Measurements from ENCODE around the gene DGKH.
"Not testable (repeated sequence)": the region's sequence is repeated elsewhere in the genome, so short reads cannot be mapped to it uniquely, and the experiment has no call there.

DGKH gene

DNA sequence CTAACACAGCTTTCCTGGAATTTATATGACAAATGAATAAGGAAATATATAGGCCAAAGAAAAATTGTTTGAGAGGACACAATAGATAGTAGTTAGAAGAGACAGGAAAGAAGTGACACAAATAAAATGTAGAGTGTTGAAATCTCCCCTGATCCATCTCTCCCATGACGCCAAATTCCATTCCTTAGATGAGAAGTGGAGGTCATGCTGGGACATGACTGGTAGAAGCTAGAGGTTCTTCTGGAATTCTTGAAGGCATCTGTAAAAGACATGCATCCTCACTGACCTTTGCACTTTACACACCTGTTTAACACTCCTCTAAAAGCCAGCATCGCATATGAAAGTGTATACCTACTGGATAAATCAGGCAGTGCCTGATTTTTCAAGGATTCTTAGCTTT is 67.8 kb downstream of the DGKH start:
- no peak for DNase-seq (ENCODE audit: low read depth)

GRCh38 chr13:42119041-42119440 is 70.6 kb downstream of the DGKH start:
- DNase-seq (ENCODE audit: low read depth) = no peak

DNA sequence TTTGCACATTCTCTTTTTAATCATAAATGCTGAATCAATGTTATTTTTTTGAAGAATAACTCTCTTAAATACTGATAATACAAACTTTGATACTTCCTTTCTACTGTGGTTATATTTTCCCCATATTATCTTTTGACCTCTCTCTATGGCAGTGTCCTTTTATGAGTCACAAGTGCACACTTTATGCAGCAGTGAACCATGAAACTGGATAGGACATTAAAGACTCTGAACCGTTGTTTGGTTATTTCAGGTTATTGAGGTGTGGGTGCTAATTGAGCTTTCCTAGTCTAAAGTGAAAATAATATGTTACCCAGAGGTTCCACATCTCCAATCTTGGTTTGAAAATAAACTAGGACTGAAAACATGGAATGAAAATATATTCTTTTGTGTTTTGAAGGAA is 71.4 kb downstream of the DGKH start:
- DNase-seq (ENCODE audit: low read depth) = no peak

GRCh38 chr13:42123600-42123999 is 75.2 kb downstream of the DGKH start:
- no peak for DNase-seq (ENCODE audit: low read depth)

GRCh38 chr13:42125046-42125445 is 76.6 kb downstream of the DGKH start:
- no peak for DNase-seq (ENCODE audit: low read depth)

DNA sequence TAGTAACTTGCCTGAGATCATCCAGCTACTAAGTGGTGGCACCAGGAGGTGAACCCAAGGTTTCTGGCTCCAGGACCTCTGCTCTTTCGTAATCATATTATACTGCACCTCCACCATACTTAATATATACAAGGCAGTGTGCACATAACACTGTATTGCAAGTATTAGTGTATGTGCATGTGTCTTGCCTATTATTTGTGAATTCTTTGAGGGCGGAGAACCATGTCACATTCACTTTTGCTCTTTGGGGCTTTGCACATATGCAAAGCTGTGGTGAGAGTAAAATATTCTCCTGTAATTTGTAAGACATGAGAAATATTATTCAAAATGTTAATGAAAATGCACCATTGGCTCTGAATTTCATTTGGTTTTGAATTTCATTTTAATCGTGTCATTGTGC is 78.6 kb downstream of the DGKH start:
- DNase-seq (ENCODE audit: low read depth) = no peak

DNA sequence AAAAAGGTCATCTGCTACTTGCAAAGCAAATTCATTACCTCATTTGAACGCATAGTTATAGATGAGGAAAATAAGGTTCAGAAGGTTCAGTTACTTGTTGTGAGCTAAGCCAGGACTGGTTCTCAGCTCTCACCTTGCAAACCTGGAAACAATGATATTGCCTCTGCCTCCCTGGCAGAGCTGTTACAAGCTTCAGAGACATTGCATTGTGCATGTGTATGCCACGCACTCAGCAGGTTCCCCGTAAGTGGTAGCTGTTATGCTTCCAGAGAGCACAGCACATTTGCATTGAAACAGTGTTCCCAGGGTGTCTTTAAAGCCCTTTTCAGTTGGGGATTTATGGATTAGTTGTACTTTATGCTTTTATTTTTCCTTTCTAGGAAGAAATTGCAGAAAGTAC is 80.6 kb downstream of the DGKH start:
- DNase-seq (ENCODE audit: low read depth) = no peak

DNA sequence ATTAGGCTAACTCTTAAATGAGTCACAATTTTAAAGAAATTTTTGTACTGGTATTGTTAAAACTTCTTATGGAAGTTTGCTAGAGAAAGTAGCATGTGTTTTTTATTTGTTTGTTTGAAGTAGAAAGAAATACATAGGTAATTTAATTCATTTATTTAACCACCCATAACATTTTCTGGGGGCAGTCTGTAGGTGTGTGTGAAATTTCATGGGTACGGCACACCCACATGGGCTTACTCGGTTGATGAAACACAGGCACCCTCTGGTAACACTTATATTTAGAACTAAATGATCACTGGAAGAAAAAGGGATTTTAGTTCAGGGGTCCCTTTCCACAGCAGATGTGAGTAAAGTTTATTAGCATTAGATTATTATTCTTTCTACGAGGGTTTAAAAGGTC is 88.1 kb downstream of the DGKH start:
- no peak for DNase-seq (ENCODE audit: low read depth)

- DNase-seq (ENCODE audit: low read depth) = no peak
These were observed 89.5 kb downstream of the DGKH start for GRCh38 chr13:42137856-42138537.

DNA sequence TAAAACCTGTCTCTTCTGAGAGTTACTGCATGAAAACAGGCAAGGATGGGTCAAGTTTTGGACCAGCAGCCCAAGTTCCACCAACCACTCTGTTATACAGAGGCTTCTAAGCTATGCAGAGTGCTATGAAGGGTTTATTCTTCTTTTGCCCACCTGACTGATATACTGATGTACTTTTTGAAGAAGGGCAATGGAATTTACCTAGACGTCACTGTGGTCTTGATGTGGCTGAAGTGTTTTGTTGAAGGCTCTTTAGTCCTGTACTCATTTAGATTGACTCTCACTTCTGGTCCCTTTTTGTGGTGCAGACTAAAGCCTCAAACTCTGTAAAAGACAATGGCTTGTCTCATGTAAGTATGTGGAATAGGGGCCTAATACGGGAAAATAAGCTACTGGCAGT is 92.0 kb downstream of the DGKH start:
- DNase-seq (ENCODE audit: low read depth) = no peak

- DNase-seq (ENCODE audit: low read depth) = not testable (repeated sequence)
These were observed 92.6 kb downstream of the DGKH start for GRCh38 chr13:42141052-42141451.

DNA sequence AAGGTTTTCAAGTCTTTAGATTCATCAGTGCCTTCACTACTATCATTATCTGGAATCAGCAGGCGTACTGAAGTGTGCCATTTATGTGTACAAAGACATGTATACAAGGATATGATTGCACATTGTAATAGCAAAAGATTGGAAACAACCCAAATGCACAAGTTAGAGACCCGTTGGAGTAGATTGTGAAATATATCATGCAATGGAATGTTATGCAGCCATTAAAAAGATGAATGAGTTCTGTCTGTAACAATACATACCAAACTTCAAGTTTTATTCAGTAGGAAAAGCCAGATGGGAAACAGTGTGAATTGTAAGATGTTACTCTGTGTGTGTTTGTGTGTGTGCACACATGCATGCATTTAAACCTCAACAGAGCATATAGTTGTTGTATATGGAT is 97.9 kb downstream of the DGKH start:
- DNase-seq (ENCODE audit: low read depth) = no peak

- no peak for DNase-seq (ENCODE audit: low read depth)
These were observed 100.1 kb downstream of the DGKH start for GRCh38 chr13:42148538-42148937.

DNA sequence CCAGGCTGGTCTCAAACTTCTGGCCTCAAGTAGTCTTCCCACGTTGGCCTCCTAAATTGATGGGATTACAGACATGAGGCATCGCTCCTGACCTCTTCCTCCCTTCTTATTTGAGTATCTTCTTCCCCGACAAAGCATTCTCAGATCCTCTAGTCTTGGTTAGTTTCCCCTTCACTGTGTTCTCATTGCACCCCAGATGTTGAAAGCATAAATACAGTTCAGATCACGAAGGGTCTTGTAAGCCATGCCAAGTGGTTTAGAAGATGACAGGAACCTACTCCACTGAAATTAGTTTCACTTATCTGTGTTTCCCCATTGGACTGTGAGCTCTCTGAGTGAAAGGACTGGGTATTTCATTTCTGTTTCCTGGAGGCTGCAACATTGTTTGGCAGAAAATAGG is 100.7 kb downstream of the DGKH start:
- DNase-seq (ENCODE audit: low read depth) = no peak

DNA sequence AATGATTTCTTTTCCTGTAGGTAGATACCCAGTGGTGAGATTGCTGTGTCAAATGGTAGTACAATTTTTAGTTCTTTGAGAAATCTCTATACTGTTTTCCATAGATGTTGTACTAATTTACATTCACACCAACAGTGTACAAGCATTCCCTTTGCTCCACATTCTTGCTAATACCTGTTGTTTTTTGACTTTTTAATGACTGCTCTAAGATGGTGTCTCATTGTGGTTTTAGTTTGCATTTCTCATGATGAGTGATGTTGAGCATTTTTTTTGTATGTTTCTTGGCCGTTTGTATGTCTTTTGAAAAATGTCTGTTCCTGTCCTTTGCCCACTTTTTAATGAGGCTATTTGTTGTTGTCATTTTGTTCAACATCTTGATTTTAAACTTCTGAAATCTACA is 103.3 kb downstream of the DGKH start:
- DNase-seq (ENCODE audit: low read depth) = no peak

DNA sequence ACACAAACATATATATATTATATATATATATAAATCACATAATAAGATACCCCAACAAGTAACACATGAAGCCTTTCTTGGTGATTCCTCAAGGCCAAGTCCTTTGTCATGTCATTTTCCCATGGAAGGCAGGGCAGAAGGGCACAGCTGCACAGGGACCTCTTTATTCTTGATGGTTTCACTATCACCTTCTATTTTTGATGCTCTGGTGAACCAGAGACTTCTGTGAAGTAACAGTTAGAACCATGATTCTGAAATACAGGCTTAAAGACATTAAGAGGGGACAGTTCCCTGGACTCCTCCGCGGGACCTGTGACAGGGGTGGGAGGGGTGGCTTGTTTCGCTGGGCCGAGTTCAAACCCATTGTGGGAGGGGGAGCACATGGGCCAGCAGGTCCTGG is 104.0 kb downstream of the DGKH start:
- DNase-seq (ENCODE audit: low read depth) = no peak

DNA sequence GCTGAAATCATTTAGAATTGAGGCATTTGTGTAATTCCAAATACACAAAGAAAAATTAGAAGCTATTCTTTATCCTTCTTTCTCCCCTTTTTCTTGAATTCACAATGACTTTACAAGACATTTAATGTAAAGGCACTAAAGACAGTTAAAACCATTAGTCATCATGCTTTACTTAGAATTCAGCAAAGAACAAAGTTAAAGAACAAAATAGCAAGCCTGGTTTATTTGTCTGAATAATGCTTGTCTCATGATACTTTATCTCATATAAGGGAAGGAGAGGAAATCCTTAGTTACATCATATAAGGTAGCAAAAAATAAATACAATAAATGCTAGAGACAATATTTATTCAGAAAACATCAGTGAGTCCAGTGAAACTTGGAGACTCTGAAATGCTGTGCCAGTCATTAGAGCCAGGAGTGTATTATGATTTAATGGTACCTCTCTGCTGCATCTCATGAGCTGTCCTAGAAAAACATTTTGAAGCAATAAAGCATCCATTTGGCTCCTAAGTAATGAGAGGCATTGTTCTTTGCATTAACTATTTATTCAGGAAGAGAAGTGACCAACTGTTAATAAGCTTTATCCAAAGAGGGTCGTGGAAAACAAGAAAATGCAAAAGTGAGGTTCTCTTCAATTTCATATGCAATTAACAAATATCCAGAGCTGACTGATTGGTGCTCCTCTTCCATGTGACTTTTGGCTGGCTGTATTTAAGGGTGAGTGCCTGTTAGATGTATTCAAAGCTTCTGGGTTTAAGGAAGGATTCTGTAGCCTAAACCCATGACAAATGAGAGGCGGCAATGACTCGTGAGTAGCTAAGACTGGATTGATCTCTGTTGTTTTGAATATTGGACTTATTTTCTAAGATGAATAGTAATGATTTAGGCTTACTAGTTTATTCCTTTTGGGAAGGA is 105.0 kb downstream of the DGKH start:
- no peak for DNase-seq (ENCODE audit: low read depth)

DNA sequence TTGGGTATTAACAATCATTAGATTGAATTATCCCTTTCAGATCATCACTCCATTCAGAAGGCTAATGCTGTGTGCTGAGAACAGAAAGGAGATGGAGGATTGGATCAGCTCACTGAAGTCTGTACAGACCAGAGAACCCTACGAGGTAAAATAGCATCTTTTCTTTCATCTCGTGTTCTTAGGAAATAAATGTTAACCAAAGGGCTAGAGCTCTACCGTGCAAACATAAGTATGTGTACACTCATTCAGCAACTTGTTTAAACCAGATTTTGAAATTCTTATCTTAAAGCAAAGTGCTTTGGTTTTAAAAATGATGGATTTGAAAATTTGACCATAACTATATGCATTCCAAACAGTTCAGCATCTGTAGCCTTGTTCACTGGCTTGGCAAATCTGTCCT is 106.8 kb downstream of the DGKH start:
- no peak for DNase-seq (ENCODE audit: low read depth)

- DNase-seq (ENCODE audit: low read depth) = not testable (repeated sequence)
These were observed 114.9 kb downstream of the DGKH start for GRCh38 chr13:42163338-42163737.

- not testable (repeated sequence) for DNase-seq (ENCODE audit: low read depth)
These were observed 115.5 kb downstream of the DGKH start for GRCh38 chr13:42163910-42164309.

GRCh38 chr13:42164557-42165125 is 116.2 kb downstream of the DGKH start:
- DNase-seq (ENCODE audit: low read depth) = no peak

DNA sequence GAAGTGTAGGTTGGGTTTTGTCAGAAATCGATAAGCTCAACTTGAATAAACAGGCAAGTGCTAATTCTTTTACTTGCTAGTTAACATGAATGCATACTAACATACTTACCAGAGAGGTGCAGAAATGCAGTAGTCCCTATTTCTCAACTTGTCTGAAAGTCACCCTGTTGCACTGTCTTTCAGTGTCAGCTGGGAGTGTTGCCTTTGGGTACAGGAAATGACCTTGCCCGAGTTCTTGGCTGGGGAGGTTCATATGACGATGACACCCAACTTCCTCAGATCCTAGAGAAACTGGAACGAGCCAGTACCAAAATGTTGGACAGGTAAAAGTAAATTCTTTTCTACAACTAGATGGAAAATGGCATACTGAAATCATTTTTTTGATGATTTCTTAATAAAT is 120.0 kb downstream of the DGKH start:
- no peak for DNase-seq (ENCODE audit: low read depth)

- DNase-seq (ENCODE audit: low read depth) = no peak
These were observed 121.6 kb downstream of the DGKH start for GRCh38 chr13:42170029-42170428.
